ENCODE data around the gene KLHDC9.

KLHDC9 gene

DNA sequence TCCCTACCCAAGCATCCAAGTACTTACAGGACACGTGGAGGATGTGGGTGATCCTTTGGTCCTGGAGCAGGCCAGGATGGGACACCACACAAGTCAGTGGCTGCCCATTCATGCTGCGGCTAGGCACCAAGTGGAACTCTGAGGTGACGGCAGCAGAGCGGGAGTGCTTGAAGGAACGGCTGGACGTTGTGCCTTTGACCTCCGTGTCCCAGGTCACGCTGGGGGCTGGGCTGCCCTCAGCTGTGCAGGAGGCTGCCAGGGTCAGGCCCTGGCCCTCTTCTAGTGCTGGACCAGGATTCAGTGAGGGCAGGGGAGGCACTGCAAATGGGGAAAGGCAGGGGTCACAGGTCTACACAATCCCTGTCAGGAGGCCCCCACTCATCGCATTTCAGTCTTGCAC, 20.7 kb upstream of the KLHDC9 start:
- no peak for DNase-seq

DNA sequence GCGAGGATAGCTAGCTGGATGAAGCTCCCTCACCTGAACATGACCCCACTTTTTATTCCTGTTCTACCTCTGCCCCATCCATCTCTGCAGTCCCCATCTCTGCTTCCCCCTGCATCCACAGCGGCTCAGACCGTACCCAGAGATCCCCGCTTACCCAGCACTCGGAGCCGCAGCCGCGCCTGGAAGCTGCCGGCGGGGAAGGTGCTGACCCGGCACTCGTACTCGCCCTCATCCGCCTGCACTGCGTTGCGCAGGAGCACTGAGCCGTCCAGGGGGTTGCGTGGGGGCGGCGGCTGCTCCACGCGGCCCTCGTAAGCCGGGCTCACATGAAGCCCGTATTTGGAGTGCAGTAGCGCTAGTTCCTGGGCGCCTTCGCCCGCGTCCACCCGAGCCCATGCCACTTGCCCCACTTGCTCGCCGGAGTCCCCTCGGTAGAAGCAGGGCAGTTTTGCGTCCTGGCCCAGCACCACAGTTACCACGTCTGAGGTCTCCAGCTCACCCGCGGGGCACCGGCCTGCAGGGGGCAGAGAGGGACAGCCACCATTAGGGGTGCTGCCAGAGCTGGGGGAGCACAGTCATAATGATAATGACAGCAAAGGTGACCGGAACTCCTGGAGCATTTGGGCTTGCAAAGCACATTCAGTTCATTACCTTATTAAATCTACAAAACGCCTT, 18.6 kb upstream of the KLHDC9 start:
- DNase-seq, result no peak

DNA sequence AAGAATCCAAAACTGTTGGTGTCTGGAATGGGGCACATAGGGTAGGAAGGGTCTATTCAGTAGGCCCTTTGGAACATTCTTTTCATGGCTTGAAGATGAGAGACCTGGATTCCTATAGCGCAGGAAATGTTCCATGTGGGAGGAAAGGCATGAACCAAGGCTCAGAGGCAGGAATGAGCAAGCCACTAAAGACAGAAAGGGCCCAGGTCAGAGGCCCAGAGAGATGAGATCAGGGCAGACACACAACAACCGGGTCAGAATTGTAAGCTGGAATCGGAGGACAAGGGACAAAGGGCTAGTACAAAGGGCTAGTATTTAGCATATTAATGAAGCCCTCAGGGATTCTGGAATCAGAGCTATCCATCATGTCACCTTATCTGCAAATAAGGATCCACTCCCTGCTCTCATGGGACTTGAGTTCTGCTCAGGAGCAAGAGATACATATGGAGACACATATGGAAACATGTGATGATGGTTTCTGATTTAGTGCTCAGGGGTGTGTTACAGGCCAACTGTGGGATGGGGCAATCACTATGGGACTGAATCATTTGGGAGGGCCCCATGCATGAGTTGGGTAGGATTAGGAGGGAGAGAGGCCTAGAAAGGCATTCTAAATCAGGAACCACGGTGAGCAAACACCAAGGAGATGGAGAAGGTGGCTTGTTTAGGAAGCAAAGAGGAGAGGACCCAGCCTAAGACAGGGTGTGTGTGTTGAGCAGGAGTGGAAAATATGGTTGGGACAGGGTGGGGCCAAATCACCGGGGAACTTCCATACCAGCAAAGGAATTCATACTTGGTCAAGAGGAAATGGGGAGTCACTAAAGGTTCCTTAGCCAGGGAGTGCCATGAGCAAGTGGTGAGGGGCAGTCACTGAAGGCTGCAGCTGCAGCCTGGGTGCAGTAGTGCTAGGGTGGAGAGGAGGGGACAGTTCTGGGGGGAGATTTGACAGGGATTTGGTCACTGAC, 17.4 kb upstream of the KLHDC9 start:
- DNase-seq, result no peak

DNA sequence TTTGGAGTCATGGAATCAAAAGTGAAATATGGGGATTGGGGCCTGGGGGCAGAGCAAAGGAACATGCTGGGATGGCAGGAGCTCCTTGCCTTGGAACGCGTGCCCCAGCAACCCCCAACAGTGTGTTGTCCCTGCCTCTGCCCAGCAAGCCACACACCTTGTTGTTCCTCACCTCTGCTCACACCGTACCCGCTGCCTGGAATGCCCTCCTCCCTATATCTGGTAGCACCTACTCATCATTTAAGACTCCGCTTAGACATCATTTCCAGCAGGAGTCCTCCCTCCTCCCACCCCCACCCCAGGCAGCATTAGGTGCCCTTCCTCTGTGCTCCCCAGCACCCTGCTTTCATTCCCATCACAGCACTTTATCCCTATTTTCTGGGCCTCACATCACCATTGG, 16.6 kb upstream of the KLHDC9 start:
- no peak for DNase-seq

DNA sequence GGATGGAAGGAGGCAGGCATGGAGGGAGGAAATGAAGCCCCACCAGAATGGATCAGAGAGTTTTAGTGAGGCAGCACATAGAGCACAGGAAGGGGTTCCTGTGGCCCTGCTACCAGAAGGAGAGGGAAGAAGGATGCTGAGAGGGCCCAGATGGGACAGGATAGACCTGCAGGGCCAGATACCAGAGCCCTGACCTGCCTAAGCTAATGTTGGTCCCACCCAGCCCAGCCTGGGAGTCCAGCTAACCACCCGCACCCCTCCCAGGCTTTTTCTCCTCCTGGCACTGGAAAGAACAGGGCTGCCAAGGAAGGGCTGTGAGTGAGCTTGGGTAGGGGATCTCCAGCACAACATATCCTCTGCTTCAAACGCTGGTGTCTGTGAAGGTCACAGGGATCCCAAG, 15.7 kb upstream of the KLHDC9 start:
- DNase-seq, result no peak

DNA sequence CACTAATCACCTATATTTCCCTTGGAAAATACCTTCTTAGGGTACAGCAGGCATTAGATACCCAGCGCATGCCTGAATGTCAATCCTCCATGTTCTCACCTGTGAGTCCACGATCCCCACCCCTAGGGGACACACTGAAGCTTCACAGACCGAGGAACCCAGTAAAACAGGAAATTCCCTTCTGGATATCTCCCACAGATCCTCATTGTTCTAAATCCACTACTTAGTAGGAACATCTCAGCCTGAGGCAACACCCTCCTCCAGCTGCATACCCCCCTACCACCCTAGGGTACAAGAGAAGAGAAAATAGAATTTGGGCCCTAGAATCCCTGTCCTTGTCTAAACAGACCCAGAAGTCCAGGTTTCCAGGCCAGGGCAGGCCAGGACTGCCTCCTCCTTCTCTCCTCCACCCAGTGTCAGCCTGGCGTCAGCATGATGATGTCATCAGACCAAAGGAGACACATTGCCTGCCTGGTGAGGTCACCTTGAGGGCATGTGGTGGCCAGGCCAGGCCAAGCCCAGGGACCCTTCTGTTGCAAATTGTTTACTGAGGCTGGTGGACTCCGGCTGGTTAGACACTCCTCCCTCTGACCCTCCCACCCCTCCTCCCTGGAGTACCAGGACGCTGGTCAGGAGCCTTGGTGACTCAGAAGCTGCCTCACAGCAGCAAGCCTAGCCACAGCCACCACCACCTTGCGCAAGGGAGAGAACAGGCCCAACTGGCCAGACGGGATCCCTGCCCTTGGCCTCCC, 15.0 kb upstream of the KLHDC9 start:
- no peak for DNase-seq

DNA sequence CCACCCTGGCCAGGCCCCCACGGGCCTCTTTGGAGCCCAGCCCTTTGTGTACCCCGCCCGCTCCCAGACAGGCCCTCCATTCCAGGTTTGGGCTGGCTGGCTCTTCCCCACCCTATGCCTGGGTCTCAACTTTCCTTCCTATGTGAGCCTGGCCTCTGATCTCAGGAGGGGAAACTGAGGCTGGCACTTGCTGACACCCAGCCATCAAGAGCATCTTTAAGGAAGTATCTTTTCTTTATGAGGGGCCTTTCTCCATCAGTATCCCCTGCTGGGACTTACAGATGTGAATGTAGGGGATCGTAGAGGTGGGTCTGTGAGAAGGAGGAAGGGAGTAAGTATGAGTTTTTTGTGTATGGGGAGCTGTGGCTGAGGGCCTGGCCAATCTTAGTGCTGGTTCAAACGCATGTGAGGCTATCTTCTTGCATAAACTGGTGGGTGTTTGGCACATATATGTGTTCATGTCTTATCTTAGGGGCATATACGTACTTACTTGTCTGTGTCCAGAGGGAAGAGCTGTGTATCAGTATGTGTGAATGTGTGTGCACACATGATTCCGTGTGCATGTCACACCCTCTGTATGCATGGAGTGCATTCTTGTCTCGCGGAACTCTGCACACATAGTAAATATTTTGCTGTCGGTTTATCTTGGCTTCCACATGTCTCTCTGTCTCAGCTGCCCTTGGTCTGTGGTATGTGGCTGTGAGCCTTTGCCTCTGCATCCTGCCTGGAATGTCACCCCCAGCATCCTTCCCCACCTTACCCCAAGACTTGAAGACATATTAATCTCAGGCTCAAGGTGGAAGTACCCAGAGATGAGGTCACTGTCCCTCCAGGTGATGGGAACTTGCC, 14.2 kb upstream of the KLHDC9 start:
- DNase-seq, result no peak

DNA sequence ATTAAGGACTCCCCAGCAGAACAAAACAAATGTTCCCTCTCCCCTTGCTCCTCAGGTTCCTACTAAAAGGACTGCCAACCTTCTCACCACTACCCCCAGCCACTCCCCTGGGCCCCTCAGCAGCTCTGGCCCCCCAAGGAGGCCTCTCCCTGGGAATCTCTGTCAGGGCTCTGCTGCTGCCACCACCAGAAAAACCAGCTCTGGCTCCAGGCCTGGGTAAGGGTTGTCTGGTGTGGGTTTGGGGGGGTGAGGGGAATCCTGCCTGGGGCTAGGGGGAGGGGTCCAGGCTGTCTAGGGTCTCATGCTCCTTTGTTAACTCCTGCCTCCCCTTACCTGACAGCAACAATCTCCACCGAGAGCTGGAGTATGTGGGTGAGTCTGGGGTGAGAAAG, 13.6 kb upstream of the KLHDC9 start:
- no peak for DNase-seq

DNA sequence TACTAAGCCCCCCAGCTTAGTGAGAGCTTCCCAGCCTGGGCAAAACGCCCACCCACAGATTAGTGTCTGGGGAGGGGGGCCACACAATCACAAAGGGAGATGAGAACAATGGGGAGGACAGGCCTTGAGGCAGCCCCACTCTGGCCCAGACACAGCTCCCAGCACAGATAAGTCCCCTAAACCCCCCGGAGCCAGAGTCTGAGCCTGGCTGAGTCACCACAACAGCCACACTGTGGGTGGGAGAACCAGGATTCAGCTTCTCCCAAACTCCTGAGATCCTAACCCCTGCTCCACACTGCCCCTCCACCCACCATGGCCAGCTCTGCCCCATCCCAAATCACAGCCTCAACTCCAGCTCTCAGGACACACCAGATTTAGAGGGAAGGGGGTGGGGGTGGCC, 13.0 kb upstream of the KLHDC9 start:
- DNase-seq, result no peak

DNA sequence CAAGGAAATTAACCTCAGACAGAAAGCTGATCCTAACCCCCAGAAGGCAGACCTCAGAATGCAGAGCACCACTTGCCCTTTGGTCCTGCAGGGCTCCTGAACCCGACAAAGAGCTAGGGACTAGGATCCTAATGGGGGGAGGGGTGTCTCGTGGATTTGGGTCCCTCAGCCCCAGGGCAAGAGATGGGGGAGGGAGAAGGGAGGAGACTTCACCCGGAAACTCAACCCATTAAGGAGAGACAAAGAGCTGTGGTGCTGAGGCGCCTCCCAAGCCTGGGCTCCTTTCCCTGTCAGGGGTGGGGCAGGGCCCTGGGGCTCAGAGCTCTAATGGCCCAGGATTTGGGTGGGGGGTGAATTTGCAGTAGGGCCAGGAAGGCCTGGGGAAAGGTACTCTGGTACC, 11.7 kb upstream of the KLHDC9 start:
- no peak for DNase-seq

DNA sequence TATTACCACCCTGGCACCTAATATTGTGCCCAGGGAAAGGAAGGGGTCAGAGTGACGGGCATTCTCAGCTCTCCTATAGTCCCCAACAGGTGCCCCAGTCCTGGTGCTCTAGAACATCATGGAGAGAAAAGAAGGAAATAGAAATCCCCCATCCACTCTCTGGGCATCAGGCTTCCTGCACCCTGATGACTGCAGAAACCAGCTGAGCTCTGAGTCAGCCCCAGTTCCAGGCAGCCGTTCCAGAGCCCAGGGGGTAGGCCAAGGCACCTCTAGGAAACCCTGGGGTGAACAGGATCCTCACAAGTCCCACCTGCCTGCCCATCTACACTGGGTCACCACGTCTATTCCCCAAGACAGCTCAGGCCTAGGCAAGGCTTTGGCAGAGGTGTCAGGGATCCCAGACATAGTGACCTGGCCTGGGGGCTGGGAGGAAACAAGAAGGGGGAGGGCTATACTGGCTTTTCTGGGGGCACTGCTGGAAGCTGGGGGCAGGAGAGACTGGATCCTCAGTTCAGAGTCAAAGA, 9.5 kb upstream of the KLHDC9 start:
- DNase-seq, result no peak

DNA sequence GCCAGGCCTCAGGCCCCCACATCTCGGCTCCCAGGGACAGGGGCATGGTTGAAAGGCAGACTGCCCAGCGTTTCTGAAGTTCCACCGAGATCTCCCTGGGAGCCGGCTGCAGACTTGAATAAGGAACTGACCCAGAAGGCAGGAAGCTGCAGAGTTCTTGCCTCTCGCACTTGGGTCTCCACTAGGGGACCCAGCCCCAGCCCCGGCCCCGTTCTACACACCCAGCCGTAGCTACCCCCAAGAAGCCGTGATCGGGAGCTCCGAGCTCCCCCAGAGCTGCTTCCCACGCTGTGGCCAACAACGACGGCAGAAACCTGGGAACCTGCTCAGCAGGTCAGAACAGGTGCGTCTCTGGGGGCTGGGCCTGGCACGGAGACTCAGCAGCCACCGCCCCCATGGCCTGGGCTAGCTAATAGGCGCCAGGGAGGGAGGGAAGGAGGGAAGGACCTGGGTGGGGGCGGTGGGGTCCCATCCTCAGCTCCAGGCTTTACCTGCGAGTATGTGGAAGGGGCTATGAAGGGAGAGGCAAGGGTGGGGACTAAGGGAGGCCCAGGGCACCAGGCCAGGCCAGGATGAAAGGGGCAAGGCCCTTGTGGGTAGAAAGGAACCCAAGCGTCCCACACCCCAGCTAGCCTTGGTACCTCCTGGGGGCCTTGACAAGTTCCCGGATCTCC, 8.8 kb upstream of the KLHDC9 start, which contains the start of gene NECTIN4:
TSS of gene NECTIN4 (minus strand) at position 308 of the 674 bp plus-strand sequence. CDS start at position 46, 262 bp downstream.
- DNase-seq, result no peak

DNA sequence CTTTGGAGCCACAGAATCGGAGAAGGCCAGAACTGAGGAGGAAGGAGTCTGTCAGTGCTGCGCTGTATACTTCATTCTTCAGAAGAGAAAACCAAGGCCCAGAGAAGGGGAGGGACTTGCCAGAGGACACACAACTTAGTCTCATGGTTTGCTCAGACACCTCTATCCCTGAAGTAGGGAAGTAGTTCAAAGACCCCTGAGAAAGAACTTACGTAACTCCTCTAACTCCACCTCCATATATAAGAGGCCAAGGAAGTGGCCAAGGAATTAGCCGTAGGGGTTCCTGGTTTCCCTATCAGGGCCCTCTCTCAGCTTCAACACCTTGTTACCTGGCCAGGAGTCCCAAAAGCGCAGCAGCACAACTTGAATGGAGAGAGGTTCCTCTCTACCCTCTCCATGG, 8.2 kb upstream of the KLHDC9 start:
- DNase-seq, result no peak

DNA sequence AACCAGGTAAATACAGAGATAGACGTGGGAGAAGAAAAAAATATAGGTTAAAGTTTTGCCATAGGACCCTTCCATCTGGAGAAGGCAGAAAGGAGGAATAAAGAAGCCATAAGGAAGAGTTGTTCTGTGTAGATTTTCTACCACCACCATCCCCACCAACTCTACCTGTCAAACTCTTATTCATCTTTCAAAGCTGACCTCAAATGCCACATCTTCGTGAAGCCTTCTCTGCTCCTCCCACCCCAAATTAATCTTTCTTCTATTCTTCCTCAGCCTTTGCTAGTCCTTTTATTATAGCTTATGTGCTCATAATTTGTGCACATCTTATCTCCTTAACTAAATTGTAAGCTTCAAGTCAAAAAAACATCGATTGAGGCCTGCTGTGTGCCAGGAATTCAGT, 7.5 kb upstream of the KLHDC9 start:
- DNase-seq, result no peak

DNA sequence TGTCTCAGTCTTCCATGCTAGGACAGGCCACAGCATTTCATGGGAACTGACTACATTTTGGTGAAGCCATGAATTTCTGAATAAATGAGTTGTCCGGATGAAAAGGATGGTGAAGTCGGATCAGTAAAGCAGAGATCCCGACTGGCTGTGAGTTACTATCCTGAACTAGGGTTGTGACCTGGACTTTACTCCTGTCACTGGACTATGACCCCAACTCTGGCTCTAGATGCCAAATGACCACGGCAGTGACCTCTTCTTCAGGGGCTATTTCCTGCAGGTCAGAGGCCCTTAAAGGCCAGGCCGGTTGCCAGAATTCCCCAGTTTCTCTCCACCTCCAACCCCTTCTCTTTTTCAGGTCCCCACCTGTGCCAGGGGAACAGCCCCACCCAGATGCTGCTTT, 7.1 kb upstream of the KLHDC9 start:
- no peak for DNase-seq

DNA sequence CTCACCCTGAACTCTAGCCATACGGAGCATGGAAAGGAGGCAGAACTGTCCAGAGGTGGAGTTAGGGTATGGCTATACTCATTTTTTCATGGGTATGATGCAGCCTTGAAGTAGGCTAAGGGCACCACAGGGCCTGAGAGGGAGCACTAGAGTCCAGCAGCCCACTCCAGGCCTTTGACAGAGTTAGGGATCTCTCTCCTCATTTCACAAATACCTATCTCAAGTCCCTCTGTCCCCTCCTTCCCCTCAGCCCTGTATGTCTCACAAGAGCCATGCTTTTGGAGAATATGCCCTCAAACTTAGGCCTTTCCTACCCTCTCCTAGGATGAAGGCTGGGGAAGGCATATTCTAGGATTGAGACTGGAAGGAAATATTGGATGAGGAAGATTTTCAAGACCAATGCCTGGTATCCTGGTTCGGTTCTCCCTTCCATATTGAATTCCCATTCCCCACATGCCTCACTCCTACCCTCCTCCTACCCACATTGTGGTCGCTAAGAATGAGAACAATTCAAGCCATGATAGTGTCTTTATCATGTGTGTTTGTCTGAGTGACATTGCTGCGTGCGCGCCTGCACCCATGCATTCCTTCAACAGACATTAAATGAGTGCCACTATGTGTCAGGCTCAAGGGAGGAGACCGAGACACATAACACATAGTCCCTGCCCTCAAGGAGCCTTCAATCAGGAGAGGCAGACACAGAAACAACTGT, 6.2 kb upstream of the KLHDC9 start:
- DNase-seq, result no peak

DNA sequence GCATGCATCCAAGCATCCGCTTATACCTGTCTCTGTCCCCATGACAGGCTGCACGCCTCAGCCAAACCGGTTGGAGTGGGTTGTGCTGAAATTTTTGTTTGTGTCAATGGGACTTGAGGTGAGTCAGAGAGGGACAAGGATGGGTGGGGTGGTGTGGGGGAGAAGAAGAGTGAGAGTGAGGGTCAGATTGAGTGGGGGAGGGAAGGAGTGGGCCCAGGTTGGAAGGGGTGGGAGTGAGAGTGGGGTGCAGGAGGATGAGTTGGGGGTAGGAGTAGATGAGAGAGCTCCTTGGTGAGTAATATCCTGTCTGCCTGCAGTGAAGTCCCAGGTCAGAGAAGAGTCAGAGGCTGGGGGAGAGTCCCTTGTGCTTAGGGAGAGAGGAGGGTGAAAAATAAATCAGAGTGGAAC, 5.5 kb upstream of the KLHDC9 start:
- DNase-seq, result peak; percentile 42 to 69

DNA sequence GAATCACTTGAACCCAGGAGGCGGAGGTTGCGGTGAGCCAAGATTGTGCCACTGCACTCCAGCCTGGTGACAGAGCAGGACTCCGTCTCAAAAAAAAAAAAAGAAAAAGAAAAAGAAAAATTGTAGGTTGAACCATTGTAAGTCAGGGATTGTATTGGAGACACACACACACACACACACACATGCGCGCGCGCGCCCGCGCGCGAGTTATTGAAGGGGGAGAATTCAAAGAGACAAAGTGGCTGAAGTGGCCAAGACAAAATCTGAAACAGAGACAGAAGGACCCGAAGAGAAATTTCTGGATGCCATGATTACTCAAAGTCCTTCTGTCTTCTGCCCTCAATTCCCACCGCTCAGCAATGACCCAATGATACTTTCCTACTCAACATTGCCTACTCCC, 3.7 kb upstream of the KLHDC9 start:
- DNase-seq, result no peak

DNA sequence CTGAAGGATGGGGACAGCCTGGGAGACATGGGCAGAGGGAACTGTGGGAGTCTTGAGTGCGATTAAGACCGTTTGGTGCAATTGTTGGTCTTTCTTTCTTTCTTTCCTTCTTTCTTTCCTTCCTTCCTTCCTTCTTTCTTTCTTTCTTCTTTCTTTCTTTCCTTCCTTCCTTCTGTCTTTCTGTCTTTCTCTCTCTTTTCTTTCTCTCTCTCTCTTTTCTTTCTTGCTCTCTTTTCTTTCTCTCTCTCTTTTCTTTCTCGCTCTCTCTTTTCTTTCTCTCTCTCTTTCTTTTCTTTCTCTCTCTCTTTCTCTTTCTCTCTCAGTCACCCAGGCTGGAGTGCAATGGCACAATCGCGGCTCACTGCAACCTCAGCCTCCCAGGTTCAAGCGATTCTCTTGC, 2.9 kb upstream of the KLHDC9 start:
- no peak for DNase-seq

DNA sequence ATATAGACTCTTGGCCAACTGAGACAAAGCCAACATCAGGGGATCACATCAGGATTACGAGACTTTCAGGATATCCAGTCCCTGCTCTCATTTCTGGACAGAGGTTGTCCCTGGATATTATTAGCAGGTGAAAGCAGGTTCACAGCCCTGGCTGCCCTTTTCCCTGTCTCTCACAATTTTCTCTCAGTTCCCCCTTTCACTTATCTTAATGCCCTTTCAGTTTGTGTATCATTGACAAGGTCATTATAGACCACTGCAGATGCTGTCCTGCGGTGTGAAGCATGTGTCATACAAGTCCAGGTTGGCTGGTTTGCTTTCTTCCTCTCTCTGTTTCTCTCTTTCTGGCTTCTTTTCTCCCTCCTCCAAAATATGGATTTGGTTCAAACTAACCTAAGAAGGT, 2.1 kb upstream of the KLHDC9 start:
- DNase-seq, result no peak

DNA sequence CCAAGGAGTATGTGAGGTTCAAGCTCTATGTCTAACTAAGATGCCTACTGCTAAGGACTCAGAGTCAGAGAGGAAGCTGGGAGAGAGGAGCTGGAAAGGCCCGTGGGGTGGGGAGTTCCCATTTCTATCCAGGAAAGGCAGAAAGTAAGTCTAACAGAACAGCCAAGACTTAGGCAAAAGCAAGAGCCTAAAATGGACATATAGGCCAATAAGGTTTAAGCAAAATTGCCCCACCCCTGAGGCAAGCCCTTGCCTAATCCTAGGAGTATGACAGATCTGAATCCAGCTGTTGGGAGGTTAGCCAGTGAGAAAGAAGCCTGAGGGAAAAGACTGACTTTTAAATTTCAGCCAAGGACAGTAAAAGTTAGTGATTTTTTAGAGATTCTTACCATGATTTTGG, 1.6 kb upstream of the KLHDC9 start:
- no peak for DNase-seq

Data from activated CD4-positive, alpha-beta T cell treated with anti-CD3 and anti-CD28 coated beads for 4 hours (primary cell).